GM18873 (cell line): ENCODE results near the gene FUNDC2.
A peak's percentile ranks its signal among the peaks of the same experiment; 100 is the strongest.

Experiments used
- ATAC-seq: cut with Tn5 transposase; IDR thresholded peaks from one replicate; pipeline ENCODE4 v1.9.1; 2021; ENCODE audit warnings: mild to moderate bottlenecking, moderate library complexity, moderate number of reproducible peaks; ENCODE audit not compliant: unreplicated experiment, low FRiP score

Gene FUNDC2

GRCh38 chrX:155022585-155022984, 4.1 kb upstream of the FUNDC2 start, which contains the start of gene F8:
F8 (minus strand) TSS chrX:155022723; CDS start chrX:155022552, 171 bp downstream.
- no peak for ATAC-seq

- no peak for ATAC-seq
Measured at GRCh38 chrX:155023907-155024833, 2.5 kb upstream of the FUNDC2 start.

- no peak for ATAC-seq
Measured at GRCh38 chrX:155026420-155026726, 271 bp upstream of the FUNDC2 start.

GRCh38 chrX:155027509-155028066, 944 bp downstream of the FUNDC2 start:
- ATAC-seq, result no peak

GRCh38 chrX:155028129-155028528, 1.5 kb downstream of the FUNDC2 start:
- no peak for ATAC-seq

- ATAC-seq, result no peak
Measured at GRCh38 chrX:155028877-155029291, 2.2 kb downstream of the FUNDC2 start.

- ATAC-seq, result no peak
Measured at GRCh38 chrX:155031657-155032056, 5.0 kb downstream of the FUNDC2 start.

- ATAC-seq, result no peak
Measured at GRCh38 chrX:155035688-155036087, 9.0 kb downstream of the FUNDC2 start.

- no peak for ATAC-seq
Measured at GRCh38 chrX:155046129-155046810, 19.6 kb downstream of the FUNDC2 start.

GRCh38 chrX:155046811-155047528, 20.3 kb downstream of the FUNDC2 start:
- ATAC-seq, result no peak

- ATAC-seq, result no peak
Measured at GRCh38 chrX:155048977-155049619, 22.5 kb downstream of the FUNDC2 start.

GRCh38 chrX:155052738-155053498, 26.3 kb downstream of the FUNDC2 start:
- no peak for ATAC-seq

- ATAC-seq, result no peak
Measured at GRCh38 chrX:155053656-155054055, 27.0 kb downstream of the FUNDC2 start.

GRCh38 chrX:155054255-155054654, 27.6 kb downstream of the FUNDC2 start:
- ATAC-seq, result no peak

GRCh38 chrX:155055494-155055893, 28.9 kb downstream of the FUNDC2 start:
- ATAC-seq, result no peak

- no peak for ATAC-seq
Measured at GRCh38 chrX:155056471-155056870, 29.8 kb downstream of the FUNDC2 start.

- peak; percentile 88 for ATAC-seq
Measured at GRCh38 chrX:155056877-155057792, 30.5 kb downstream of the FUNDC2 start.

- no peak for ATAC-seq
Measured at GRCh38 chrX:155061760-155062159, 35.1 kb downstream of the FUNDC2 start.
